ENCODE measurements around the gene SUMO4.

The SUMO4 gene

GRCh38 chr6:149366267-149366921 is 33.7 kb upstream of the SUMO4 start:
- no peak overlapping the region for H3K27ac ChIP-seq (ENCODE audit: low read length)
- H3K4me3 ChIP-seq (ENCODE audit: low read length in 2 of 2) = no peak overlapping the region
- no peak overlapping the region for H3K9ac ChIP-seq (ENCODE audit: low read length in 2 of 2)
- H3K4me1 ChIP-seq (ENCODE audit: control insufficient read depth, insufficient read depth, low read length) = no peaks in the 10 kb centered on the region
- H3K27me3 ChIP-seq (ENCODE audit: control insufficient read depth in 1 of 2, insufficient read depth in 2 of 2, low read length in 2 of 2) = no peaks in the 10 kb centered on the region
- peaks cover 3 to 6% of the 10 kb centered on the region in 2 donors for H3K36me3 ChIP-seq (ENCODE audit: control insufficient read depth in 2 of 2, insufficient read depth in 2 of 2, low read length in 2 of 2)
- no peaks in the 10 kb centered on the region for H3K9me3 ChIP-seq (ENCODE audit: control insufficient read depth in 2 of 2, low read length in 2 of 2)

- no peak overlapping the region for H3K4me3 ChIP-seq (ENCODE audit: low read length in 2 of 2)
- no peak overlapping the region for H3K9ac ChIP-seq (ENCODE audit: low read length in 2 of 2)
- no peaks in the 10 kb centered on the region for H3K4me1 ChIP-seq (ENCODE audit: control insufficient read depth, insufficient read depth, low read length)
- H3K27me3 ChIP-seq (ENCODE audit: control insufficient read depth in 1 of 2, insufficient read depth in 2 of 2, low read length in 2 of 2) = no peaks in the 10 kb centered on the region
- no peaks in the 10 kb centered on the region for H3K9me3 ChIP-seq (ENCODE audit: control insufficient read depth in 2 of 2, low read length in 2 of 2)
- H3K27ac ChIP-seq (ENCODE audit: low read length) = no peak overlapping the region
- H3K36me3 ChIP-seq (ENCODE audit: control insufficient read depth in 2 of 2, insufficient read depth in 2 of 2, low read length in 2 of 2) = peaks cover 3 to 6% of the 10 kb centered on the region in 2 donors
Observed at GRCh38 chr6:149368065-149368464, 32.0 kb upstream of the SUMO4 start.

- peaks cover 3 to 10% of the 10 kb centered on the region in 2 donors for H3K36me3 ChIP-seq (ENCODE audit: control insufficient read depth in 2 of 2, insufficient read depth in 2 of 2, low read length in 2 of 2)
- no peak overlapping the region for H3K9ac ChIP-seq (ENCODE audit: low read length in 2 of 2)
- no peak overlapping the region for H3K4me3 ChIP-seq (ENCODE audit: low read length in 2 of 2)
- no peaks in the 10 kb centered on the region for H3K9me3 ChIP-seq (ENCODE audit: control insufficient read depth in 2 of 2, low read length in 2 of 2)
- H3K4me1 ChIP-seq (ENCODE audit: control insufficient read depth, insufficient read depth, low read length) = no peaks in the 10 kb centered on the region
- H3K27ac ChIP-seq (ENCODE audit: low read length) = no peak overlapping the region
- no peaks in the 10 kb centered on the region for H3K27me3 ChIP-seq (ENCODE audit: control insufficient read depth in 1 of 2, insufficient read depth in 2 of 2, low read length in 2 of 2)
Observed at GRCh38 chr6:149371154-149371553, 28.9 kb upstream of the SUMO4 start.

- Histone ChIP-seq H3K9me3 (ENCODE audit: control insufficient read depth in 2 of 2, low read length in 2 of 2) (no peaks in the 10 kb centered on the region), H3K27me3 (ENCODE audit: control insufficient read depth in 1 of 2, insufficient read depth in 2 of 2, low read length in 2 of 2) (no peaks in the 10 kb centered on the region), H3K9ac (ENCODE audit: low read length in 2 of 2) (no peak overlapping the region), H3K4me1 (ENCODE audit: control insufficient read depth, insufficient read depth, low read length) (no peaks in the 10 kb centered on the region), H3K27ac (ENCODE audit: low read length) (no peak overlapping the region), H3K36me3 (ENCODE audit: control insufficient read depth in 2 of 2, insufficient read depth in 2 of 2, low read length in 2 of 2) (peaks cover 3 to 10% of the 10 kb centered on the region in 2 donors), H3K4me3 (ENCODE audit: low read length in 2 of 2) (no peak overlapping the region)
Observed at GRCh38 chr6:149372062-149372461, 28.0 kb upstream of the SUMO4 start.

- Histone ChIP-seq H3K9me3 (ENCODE audit: control insufficient read depth in 2 of 2, low read length in 2 of 2) (no peaks in the 10 kb centered on the region), H3K36me3 (ENCODE audit: control insufficient read depth in 2 of 2, insufficient read depth in 2 of 2, low read length in 2 of 2) (peaks cover 6 to 17% of the 10 kb centered on the region in 2 donors), H3K4me1 (ENCODE audit: control insufficient read depth, insufficient read depth, low read length) (no peaks in the 10 kb centered on the region), H3K9ac (ENCODE audit: low read length in 2 of 2) (no peak overlapping the region), H3K4me3 (ENCODE audit: low read length in 2 of 2) (no peak overlapping the region), H3K27ac (ENCODE audit: low read length) (no peak overlapping the region), H3K27me3 (ENCODE audit: control insufficient read depth in 1 of 2, insufficient read depth in 2 of 2, low read length in 2 of 2) (no peaks in the 10 kb centered on the region)
Observed at GRCh38 chr6:149373511-149373910, 26.6 kb upstream of the SUMO4 start.

- peaks cover 13% of the 10 kb centered on the region in 2 donors for H3K36me3 ChIP-seq (ENCODE audit: control insufficient read depth in 2 of 2, insufficient read depth in 2 of 2, low read length in 2 of 2)
- no peaks in the 10 kb centered on the region for H3K27me3 ChIP-seq (ENCODE audit: control insufficient read depth in 1 of 2, insufficient read depth in 2 of 2, low read length in 2 of 2)
- no peaks in the 10 kb centered on the region for H3K9me3 ChIP-seq (ENCODE audit: control insufficient read depth in 2 of 2, low read length in 2 of 2)
- H3K27ac ChIP-seq (ENCODE audit: low read length) = no peak overlapping the region
- no peaks in the 10 kb centered on the region for H3K4me1 ChIP-seq (ENCODE audit: control insufficient read depth, insufficient read depth, low read length)
- H3K9ac ChIP-seq (ENCODE audit: low read length in 2 of 2) = no peak overlapping the region
- H3K4me3 ChIP-seq (ENCODE audit: low read length in 2 of 2) = no peak overlapping the region
Observed at GRCh38 chr6:149379977-149380376, 20.1 kb upstream of the SUMO4 start.

GRCh38 chr6:149380523-149380922 is 19.5 kb upstream of the SUMO4 start:
- Histone ChIP-seq H3K4me1 (ENCODE audit: control insufficient read depth, insufficient read depth, low read length) (no peaks in the 10 kb centered on the region), H3K27ac (ENCODE audit: low read length) (no peak overlapping the region), H3K9me3 (ENCODE audit: control insufficient read depth in 2 of 2, low read length in 2 of 2) (no peaks in the 10 kb centered on the region), H3K4me3 (ENCODE audit: low read length in 2 of 2) (no peak overlapping the region), H3K9ac (ENCODE audit: low read length in 2 of 2) (no peak overlapping the region), H3K27me3 (ENCODE audit: control insufficient read depth in 1 of 2, insufficient read depth in 2 of 2, low read length in 2 of 2) (no peaks in the 10 kb centered on the region), H3K36me3 (ENCODE audit: control insufficient read depth in 2 of 2, insufficient read depth in 2 of 2, low read length in 2 of 2) (peaks cover 13% of the 10 kb centered on the region in 2 donors)

- Histone ChIP-seq H3K9me3 (ENCODE audit: control insufficient read depth in 2 of 2, low read length in 2 of 2) (no peaks in the 10 kb centered on the region), H3K27ac (ENCODE audit: low read length) (no peak overlapping the region), H3K4me1 (ENCODE audit: control insufficient read depth, insufficient read depth, low read length) (no peaks in the 10 kb centered on the region), H3K36me3 (ENCODE audit: control insufficient read depth in 2 of 2, insufficient read depth in 2 of 2, low read length in 2 of 2) (peaks cover 7 to 11% of the 10 kb centered on the region in 2 donors), H3K27me3 (ENCODE audit: control insufficient read depth in 1 of 2, insufficient read depth in 2 of 2, low read length in 2 of 2) (no peaks in the 10 kb centered on the region), H3K4me3 (ENCODE audit: low read length in 2 of 2) (no peak overlapping the region), H3K9ac (ENCODE audit: low read length in 2 of 2) (no peak overlapping the region)
Observed at GRCh38 chr6:149383371-149383770, 16.7 kb upstream of the SUMO4 start.

GRCh38 chr6:149384464-149384863 is 15.6 kb upstream of the SUMO4 start:
- Histone ChIP-seq H3K36me3 (ENCODE audit: control insufficient read depth in 2 of 2, insufficient read depth in 2 of 2, low read length in 2 of 2) (peaks cover 0 to 2% of the 10 kb centered on the region in 2 donors), H3K9me3 (ENCODE audit: control insufficient read depth in 2 of 2, low read length in 2 of 2) (no peaks in the 10 kb centered on the region), H3K27ac (ENCODE audit: low read length) (no peak overlapping the region), H3K9ac (ENCODE audit: low read length in 2 of 2) (no peak overlapping the region), H3K4me1 (ENCODE audit: control insufficient read depth, insufficient read depth, low read length) (no peaks in the 10 kb centered on the region), H3K27me3 (ENCODE audit: control insufficient read depth in 1 of 2, insufficient read depth in 2 of 2, low read length in 2 of 2) (no peaks in the 10 kb centered on the region), H3K4me3 (ENCODE audit: low read length in 2 of 2) (no peak overlapping the region)

- Histone ChIP-seq H3K27ac (ENCODE audit: low read length) (no peak overlapping the region), H3K27me3 (ENCODE audit: control insufficient read depth in 1 of 2, insufficient read depth in 2 of 2, low read length in 2 of 2) (no peaks in the 10 kb centered on the region), H3K36me3 (ENCODE audit: control insufficient read depth in 2 of 2, insufficient read depth in 2 of 2, low read length in 2 of 2) (peaks cover 0 to 2% of the 10 kb centered on the region in 2 donors), H3K4me1 (ENCODE audit: control insufficient read depth, insufficient read depth, low read length) (no peaks in the 10 kb centered on the region), H3K4me3 (ENCODE audit: low read length in 2 of 2) (no peak overlapping the region), H3K9me3 (ENCODE audit: control insufficient read depth in 2 of 2, low read length in 2 of 2) (no peaks in the 10 kb centered on the region), H3K9ac (ENCODE audit: low read length in 2 of 2) (no peak overlapping the region)
Observed at GRCh38 chr6:149385998-149386646, 13.9 kb upstream of the SUMO4 start.
